SH-SY5Y (cell line): ENCODE data around the gene EMD.

Experiments used
- GATA2 ChIP-seq: IDR thresholded peaks from 2 replicates; pipeline ENCODE4 v1.6.1; 2011; ENCODE audit warnings: mild to moderate bottlenecking, low read depth, low read length
- GATA3 ChIP-seq: IDR thresholded peaks from 2 replicates; pipeline ENCODE4 v1.6.1; 2011; ENCODE audit warnings: low read depth, mild to moderate bottlenecking, low read length, moderate library complexity

DNA sequence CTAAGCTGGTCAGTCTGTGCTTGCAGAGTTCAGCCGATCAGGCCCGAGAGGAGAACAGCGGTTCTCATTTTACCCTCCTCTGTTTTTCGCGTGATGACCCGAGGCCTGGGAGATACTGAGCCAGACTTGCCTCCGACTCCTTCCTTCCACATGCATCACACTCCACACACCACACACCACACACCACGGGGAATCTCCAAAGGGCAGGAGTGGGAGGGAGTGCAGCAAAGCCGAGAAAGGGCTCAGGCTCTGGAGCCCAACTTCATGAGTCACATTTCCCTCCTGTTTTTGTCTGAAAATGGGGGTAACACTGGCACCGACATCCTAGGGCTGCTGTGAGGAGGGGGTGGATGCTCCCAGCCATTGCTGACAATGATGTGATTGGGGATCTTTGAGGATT lies 44.6 kb upstream of the EMD start:
- TF ChIP-seq GATA3 (no peak), GATA2 (no peak)
